B cell (primary cell): ENCODE data around the gene PDZRN3. TPM values are rescaled to one million over a fixed set of nuclear protein-coding genes. Genes with fewer than 3 reads are reported as not detected.

ENCODE experiments used
- ATAC-seq: fragments of 200-7000 bp; cut with Tn5 transposase; one replicate; pipeline ENCODE4 v1.10.0; 2021; ENCODE audit warnings: low read depth, mild to moderate bottlenecking, moderate number of reproducible peaks, moderate library complexity
- CTCF ChIA-PET: fragments of 350-600 bp; sonication (Branson Sonifier 250); formaldehyde crosslinking; loops from one replicate; lab custom pipeline; 2021; ENCODE audit warnings: antibody characterized with exemption, inconsistent platforms; lab: Charles Lee
- POLR2A ChIA-PET: fragments of 350-600 bp; sonication (Branson Sonifier 250); formaldehyde crosslinking; loops from one replicate; lab custom pipeline; 2021; ENCODE audit warnings: antibody characterized with exemption; lab: Charles Lee
- DNase-seq: peaks from one replicate; pipeline ENCODE4 v3.0.0; 2013
- H2AFZ ChIP-seq: 2 replicates; pipeline ENCODE4 v1.6.1; 2012; ENCODE audit warnings: mild to moderate bottlenecking, low read depth, low read length; ENCODE audit not compliant: insufficient read depth, poor library complexity, severe bottlenecking
- H3K27ac ChIP-seq, 2 donors: 1 replicate in 1 of 2; 2 replicates in 1 of 2; pipeline ENCODE4 v1.5.1; 2012 to 2013; ENCODE audit warnings: low read length in 2 of 2, mild to moderate bottlenecking in 2 of 2, moderate library complexity in 1 of 2
- H3K27me3 ChIP-seq, 4 experiments: fragments of 200-600 bp in 1 of 4; sonication (generic) in 1 of 4; replicated peaks in 1 of 4; 1 replicate in 2 of 4; 2 replicates in 2 of 4; pipeline versions ENCODE4 v1.6.1 to v1.7.0; 2013 to 2016; ENCODE audit warnings: low read length in 3 of 4, mild to moderate bottlenecking in 2 of 4, mixed read lengths in 1 of 4, moderate library complexity in 1 of 4; ENCODE audit not compliant: insufficient read depth in 4 of 4, control insufficient read depth in 3 of 4; ENCODE audit errors: control extremely low read depth in 1 of 4
- H3K36me3 ChIP-seq, 2 experiments: replicated peaks in 1 of 2; 1 replicate in 1 of 2; 2 replicates in 1 of 2; pipeline versions ENCODE4 v1.6.1 to v1.7.1; 2013; ENCODE audit warnings: low read length in 1 of 2; ENCODE audit not compliant: insufficient read depth in 2 of 2, control insufficient read depth in 1 of 2; ENCODE audit errors: control extremely low read depth in 1 of 2, extremely low read depth in 1 of 2
- H3K4me1 ChIP-seq, 2 donors: fragments of 200-600 bp in 1 of 2; sonication (generic) in 1 of 2; 1 replicate in 1 of 2; 2 replicates in 1 of 2; pipeline versions ENCODE4 v1.5.1 to v1.6.1; 2013 to 2017; ENCODE audit warnings: low read length in 2 of 2; ENCODE audit not compliant: control insufficient read depth in 2 of 2, insufficient read depth in 2 of 2
- H3K4me2 ChIP-seq: replicated peaks from 2 replicates; pipeline ENCODE3; 2012; ENCODE audit warnings: mild to moderate bottlenecking, low read depth, low read length; ENCODE audit not compliant: poor library complexity, severe bottlenecking
- H3K4me3 ChIP-seq, 5 experiments: fragments of 200-600 bp in 1 of 5; sonication (generic) in 1 of 5; 1 replicate in 3 of 5; 2 replicates in 2 of 5; pipeline versions ENCODE4 v1.5.1 to v1.7.0; 2011 to 2016; ENCODE audit warnings: low read length in 4 of 5, mild to moderate bottlenecking in 4 of 5, low read depth in 2 of 5, control low read depth in 1 of 5, moderate library complexity in 1 of 5; ENCODE audit not compliant: insufficient read depth in 1 of 5; ENCODE audit errors: control extremely low read depth in 1 of 5, extremely low read depth in 1 of 5
- H3K79me2 ChIP-seq: fragments of 200-600 bp; sonication (generic); one replicate; pipeline ENCODE4 v1.6.0; 2016; ENCODE audit warnings: low read length; ENCODE audit not compliant: control insufficient read depth, insufficient read depth
- H3K9ac ChIP-seq: fragments of 200-600 bp; sonication (generic); 2 replicates; pipeline ENCODE4 v1.6.1; 2017; ENCODE audit warnings: mild to moderate bottlenecking, low read length, moderate library complexity
- H3K9me3 ChIP-seq, 3 donors: one replicate each; pipeline versions ENCODE4 v1.6.1 to v1.7.1; 2013; ENCODE audit warnings: low read length in 2 of 3; ENCODE audit not compliant: control insufficient read depth in 2 of 3, insufficient read depth in 1 of 3; ENCODE audit errors: control extremely low read depth in 1 of 3
- H4K20me1 ChIP-seq: 2 replicates; pipeline ENCODE4 v1.6.0; 2012; ENCODE audit warnings: mild to moderate bottlenecking, low read length; ENCODE audit not compliant: insufficient read depth, control insufficient read depth, poor library complexity, severe bottlenecking
- H3K27ac Mint-ChIP-seq: one replicate; pipeline ENCODE4 v1.8.0; 2021; ENCODE audit warnings: mixed read lengths
- H3K27me3 Mint-ChIP-seq: one replicate; pipeline ENCODE4 v1.8.0; 2021; ENCODE audit warnings: mixed read lengths
- H3K4me1 Mint-ChIP-seq: one replicate; pipeline ENCODE4 v1.8.0; 2021; ENCODE audit warnings: mixed read lengths
- H3K4me3 Mint-ChIP-seq: one replicate; pipeline ENCODE4 v1.8.0; 2021; ENCODE audit warnings: mixed read lengths
- H3K9me3 Mint-ChIP-seq: one replicate; pipeline ENCODE4 v1.8.0; 2022; ENCODE audit warnings: mixed read lengths; ENCODE audit not compliant: insufficient read depth
- EZH2 ChIP-seq: IDR thresholded peaks from 2 replicates; pipeline ENCODE4 v1.6.1; 2012; ENCODE audit warnings: borderline replicate concordance, low read depth, mild to moderate bottlenecking, moderate library complexity, low read length; ENCODE audit not compliant: insufficient read depth, poor library complexity, severe bottlenecking
- WGBS: methylation state at CpG from one replicate; pipeline ENCODE4 v1.1.5; 2013; ENCODE audit warnings: missing lambda C conversion rate; ENCODE audit not compliant: insufficient coverage; 5-methylcytosine and 5-hydroxymethylcytosine counted together
- intact Hi-C: fragments of 100-400 bp; cut with micrococcal nuclease; formaldehyde crosslinking; loops from one replicate; pipeline ENCODE4 v1.10.0; 2022
- polyA plus RNA-seq: library from polyadenylated mRNA; depleted of rRNA; stranded (reverse); fragments of >200 nt; gene quantifications from 2 replicates; pipeline ENCODE4 v1.2.3, GENCODE V29; 2012
- total RNA-seq, 2 donors: library from RNA; stranded (reverse); fragments of 120-200 nt in 1 of 2; gene quantifications; 1 replicate in 1 of 2; 2 replicates in 1 of 2; pipeline versions ENCODE4 v1.2.3 to v1.2.4, GENCODE V29; 2013 to 2022
- TF ChIP-seq, protein P1 (sequence below): fragments of 200-600 bp; IDR thresholded peaks from one replicate; pipeline ENCODE4 v1.8.0; 2022; ENCODE audit warnings: antibody characterized with exemption, mild to moderate bottlenecking

PDZRN3 gene
- total and polyA plus RNA-seq, 2 donors (not counting 1 experiment from before 2014, with no cell fraction given) = not detected

DNA sequence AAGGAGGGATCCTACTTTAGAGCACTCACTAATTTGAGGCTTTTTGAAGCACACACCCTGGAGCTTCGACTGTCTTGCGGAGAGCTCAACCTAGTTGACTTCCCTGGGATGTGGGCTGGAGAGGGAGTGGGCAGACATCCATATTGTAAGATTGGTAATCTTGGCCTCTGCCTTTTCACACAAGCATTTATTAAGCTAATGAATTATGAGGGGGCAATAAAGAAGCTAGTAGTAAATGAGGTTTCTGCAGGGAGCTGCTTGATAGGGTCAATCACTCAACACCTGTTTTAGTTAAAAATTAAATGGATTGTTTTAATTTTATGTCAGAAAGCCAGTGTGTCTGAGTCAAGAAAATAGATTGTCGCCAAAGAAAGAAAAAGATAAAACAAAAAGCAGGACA is 76.3 kb downstream of the PDZRN3 start:
- Histone ChIP-seq H3K27ac (no peak overlapping the region), H2AFZ (no peak overlapping the region), H3K4me1 (no peaks in the 10 kb centered on the region), H3K27me3 (no peaks in the 10 kb centered on the region), H3K9ac (no peak overlapping the region), H3K4me2 (no peak overlapping the region), H3K36me3 (no peaks in the 10 kb centered on the region), H4K20me1 (no peaks in the 10 kb centered on the region), H3K79me2 (no peaks in the 10 kb centered on the region), H3K4me3 (no peak overlapping the region), H3K9me3 (no peaks in the 10 kb centered on the region)
- Mint-ChIP-seq H3K4me3 (no peak overlapping the region), H3K4me1 (no peaks in the 10 kb centered on the region), H3K27me3 (peaks cover 9% of the 10 kb centered on the region), H3K27ac (no peak overlapping the region), H3K9me3 (no peaks in the 10 kb centered on the region)
- POLR2A ChIA-PET = no interaction called here
- CTCF ChIA-PET = interaction anchor here (0.9 kb wide), 1 partner anchor 37 kb away, joined by 3 read pairs; no protein-coding TSS in a partner anchor
- DNase-seq (no peak), ATAC-seq (no peak)
- TF ChIP-seq, protein P1, sequence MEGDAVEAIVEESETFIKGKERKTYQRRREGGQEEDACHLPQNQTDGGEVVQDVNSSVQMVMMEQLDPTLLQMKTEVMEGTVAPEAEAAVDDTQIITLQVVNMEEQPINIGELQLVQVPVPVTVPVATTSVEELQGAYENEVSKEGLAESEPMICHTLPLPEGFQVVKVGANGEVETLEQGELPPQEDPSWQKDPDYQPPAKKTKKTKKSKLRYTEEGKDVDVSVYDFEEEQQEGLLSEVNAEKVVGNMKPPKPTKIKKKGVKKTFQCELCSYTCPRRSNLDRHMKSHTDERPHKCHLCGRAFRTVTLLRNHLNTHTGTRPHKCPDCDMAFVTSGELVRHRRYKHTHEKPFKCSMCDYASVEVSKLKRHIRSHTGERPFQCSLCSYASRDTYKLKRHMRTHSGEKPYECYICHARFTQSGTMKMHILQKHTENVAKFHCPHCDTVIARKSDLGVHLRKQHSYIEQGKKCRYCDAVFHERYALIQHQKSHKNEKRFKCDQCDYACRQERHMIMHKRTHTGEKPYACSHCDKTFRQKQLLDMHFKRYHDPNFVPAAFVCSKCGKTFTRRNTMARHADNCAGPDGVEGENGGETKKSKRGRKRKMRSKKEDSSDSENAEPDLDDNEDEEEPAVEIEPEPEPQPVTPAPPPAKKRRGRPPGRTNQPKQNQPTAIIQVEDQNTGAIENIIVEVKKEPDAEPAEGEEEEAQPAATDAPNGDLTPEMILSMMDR = no peak
- TF ChIP-seq EZH2 = no peak
- intact Hi-C loops = no loop called here
- WGBS = 96% methylated on average over 2 of the region's 3 CpGs

DNA sequence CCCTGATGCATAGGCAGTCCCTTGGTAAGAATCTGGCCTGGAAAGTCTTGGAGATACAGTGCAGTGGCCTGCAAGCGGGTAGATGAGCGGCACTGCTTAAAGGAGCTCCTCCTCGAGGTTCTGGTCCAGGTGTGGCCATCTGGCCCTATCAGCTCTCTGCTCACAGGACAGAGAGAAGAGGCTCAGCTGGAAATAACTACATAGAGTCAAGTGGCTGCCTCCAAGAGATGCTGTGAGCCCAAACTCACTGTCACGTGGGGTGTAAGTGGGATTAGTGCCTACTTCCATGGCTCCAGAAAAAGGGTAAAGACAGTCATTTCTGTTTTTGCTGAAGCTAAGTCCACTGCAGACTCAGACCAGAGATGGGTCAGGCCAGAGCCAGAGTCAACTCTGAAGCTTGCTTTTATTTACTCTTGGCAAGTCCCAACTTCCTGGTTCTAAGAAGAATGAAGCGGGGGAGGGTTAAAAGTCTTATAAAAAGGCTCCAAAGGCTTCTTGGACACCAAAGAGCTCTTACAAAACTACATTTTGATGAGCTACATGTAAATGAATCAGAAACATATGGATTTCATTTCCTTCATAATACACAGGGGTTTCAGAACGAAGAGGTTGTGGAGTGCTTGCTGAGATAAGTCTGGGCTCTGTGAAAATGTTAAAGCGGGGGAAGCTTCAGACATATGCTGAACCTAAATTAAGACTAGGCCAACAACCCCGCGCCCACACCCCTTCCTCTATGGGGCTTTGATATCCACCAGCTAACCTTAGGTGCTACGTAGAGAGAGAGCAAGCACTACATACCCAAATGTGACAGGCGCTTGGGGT is 77.1 kb downstream of the PDZRN3 start:
- Histone ChIP-seq H3K79me2 (no peaks in the 10 kb centered on the region), H3K9ac (no peak overlapping the region), H3K4me1 (no peaks in the 10 kb centered on the region), H3K4me3 (no peak overlapping the region), H3K9me3 (no peaks in the 10 kb centered on the region), H3K36me3 (no peaks in the 10 kb centered on the region), H4K20me1 (no peaks in the 10 kb centered on the region), H3K27me3 (no peaks in the 10 kb centered on the region), H3K4me2 (no peak overlapping the region), H2AFZ (no peak overlapping the region), H3K27ac (no peak overlapping the region)
- 83% methylated on average over 8 of the region's 11 CpGs for WGBS
- no peak for ATAC-seq
- no peak for DNase-seq
- TF ChIP-seq, protein P1 = no peak
- no peak for TF ChIP-seq EZH2
- Mint-ChIP-seq H3K9me3 (no peaks in the 10 kb centered on the region), H3K27ac (no peak overlapping the region), H3K4me3 (no peak overlapping the region), H3K4me1 (no peaks in the 10 kb centered on the region), H3K27me3 (peaks cover 14% of the 10 kb centered on the region)
- intact Hi-C loops = no loop called here
- POLR2A ChIA-PET = no interaction called here
- CTCF ChIA-PET = interaction anchor here (0.9 kb wide), 1 partner anchor 37 kb away, joined by 3 read pairs; no protein-coding TSS in a partner anchor
